ENCODE results near the gene GNG13.

DNA sequence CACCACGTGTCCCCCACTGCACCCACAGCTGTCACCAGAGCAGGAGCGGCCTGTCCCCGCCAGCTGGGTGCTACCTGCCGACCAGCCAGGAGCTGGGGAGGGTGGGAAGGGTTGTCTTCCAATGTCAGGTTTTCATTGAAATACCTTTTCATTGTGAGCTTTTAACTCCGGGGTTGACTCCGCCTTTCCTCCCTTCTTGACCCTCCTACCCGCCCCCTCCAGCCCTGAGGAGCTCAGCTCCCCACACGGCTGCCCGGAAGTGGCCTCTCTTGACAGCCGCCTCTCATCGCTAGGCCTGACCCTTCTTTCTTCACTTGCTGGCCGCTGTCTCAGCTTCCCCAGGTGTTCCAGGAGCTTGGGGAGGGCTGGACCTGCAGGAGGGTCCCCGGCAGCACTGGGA, 21.2 kb upstream of the GNG13 start:
- TF ChIP-seq, protein P1, sequence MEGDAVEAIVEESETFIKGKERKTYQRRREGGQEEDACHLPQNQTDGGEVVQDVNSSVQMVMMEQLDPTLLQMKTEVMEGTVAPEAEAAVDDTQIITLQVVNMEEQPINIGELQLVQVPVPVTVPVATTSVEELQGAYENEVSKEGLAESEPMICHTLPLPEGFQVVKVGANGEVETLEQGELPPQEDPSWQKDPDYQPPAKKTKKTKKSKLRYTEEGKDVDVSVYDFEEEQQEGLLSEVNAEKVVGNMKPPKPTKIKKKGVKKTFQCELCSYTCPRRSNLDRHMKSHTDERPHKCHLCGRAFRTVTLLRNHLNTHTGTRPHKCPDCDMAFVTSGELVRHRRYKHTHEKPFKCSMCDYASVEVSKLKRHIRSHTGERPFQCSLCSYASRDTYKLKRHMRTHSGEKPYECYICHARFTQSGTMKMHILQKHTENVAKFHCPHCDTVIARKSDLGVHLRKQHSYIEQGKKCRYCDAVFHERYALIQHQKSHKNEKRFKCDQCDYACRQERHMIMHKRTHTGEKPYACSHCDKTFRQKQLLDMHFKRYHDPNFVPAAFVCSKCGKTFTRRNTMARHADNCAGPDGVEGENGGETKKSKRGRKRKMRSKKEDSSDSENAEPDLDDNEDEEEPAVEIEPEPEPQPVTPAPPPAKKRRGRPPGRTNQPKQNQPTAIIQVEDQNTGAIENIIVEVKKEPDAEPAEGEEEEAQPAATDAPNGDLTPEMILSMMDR (conservative IDR thresholded peaks at IDR 0.05; ENCODE audit: low read depth, low read length): no peak
- TF ChIP-seq EZH2 (IDR thresholded peaks at IDR 0.05; ENCODE audit: low read length, unreplicated experiment): no peak
- TF ChIP-seq EZH2phosphoT487 (IDR thresholded peaks at IDR 0.05; ENCODE audit: borderline replicate concordance, low read length): no peak

All from PC-3 (cell line).